Measurements from ENCODE around the gene MAPKAP1.

Gene MAPKAP1

GRCh38 chr9:125554726-125555125 lies 152.3 kb downstream of the MAPKAP1 start:
- no peaks in the 10 kb centered on the region for H3K9me2 ChIP-seq (ENCODE audit: low read depth, low read length)
- no peak overlapping the region for H3K4me2 ChIP-seq (ENCODE audit: low read length)
- H3K4me3 ChIP-seq (ENCODE audit: low read depth, low read length, poor library complexity, severe bottlenecking): no peak overlapping the region
- H2AFZ ChIP-seq (ENCODE audit: low read length): no peak overlapping the region
- H4K20me1 ChIP-seq (ENCODE audit: insufficient read depth, low read length): no peaks in the 10 kb centered on the region
- H3K9ac ChIP-seq (ENCODE audit: low read length): no peak overlapping the region
- H3K79me2 ChIP-seq (ENCODE audit: insufficient read depth, low read length): no peaks in the 10 kb centered on the region
- no peaks in the 10 kb centered on the region for H3K27me3 ChIP-seq (ENCODE audit: insufficient read depth, low read length)
- TF ChIP-seq EZH2 (IDR thresholded peaks at IDR 0.05; ENCODE audit: borderline replicate concordance, low read length): no peak
- TF ChIP-seq CTCF (IDR thresholded peaks at IDR 0.05; ENCODE audit: low read length): no peak
- no peaks in the 10 kb centered on the region; the same call in 1 of the 2 replicates for H3K36me3 ChIP-seq (ENCODE audit: insufficient read depth, low read length)
- no peaks in the 10 kb centered on the region for H3F3A ChIP-seq (ENCODE audit: insufficient read depth, low read length)
- no peaks in the 10 kb centered on the region for H3K4me1 ChIP-seq (ENCODE audit: insufficient read depth, low read length, severe bottlenecking)
- H3K9me3 ChIP-seq (ENCODE audit: low read length): no peaks in the 10 kb centered on the region
- H3K27ac ChIP-seq (ENCODE audit: low read depth, low read length, poor library complexity, severe bottlenecking): no peak overlapping the region

- H3K79me2 ChIP-seq (ENCODE audit: insufficient read depth, low read length): no peaks in the 10 kb centered on the region
- H3K4me1 ChIP-seq (ENCODE audit: insufficient read depth, low read length, severe bottlenecking): no peaks in the 10 kb centered on the region
- no peaks in the 10 kb centered on the region for H3K27me3 ChIP-seq (ENCODE audit: insufficient read depth, low read length)
- no peak overlapping the region for H3K4me2 ChIP-seq (ENCODE audit: low read length)
- no peak overlapping the region for H3K27ac ChIP-seq (ENCODE audit: low read depth, low read length, poor library complexity, severe bottlenecking)
- no peak overlapping the region for H3K4me3 ChIP-seq (ENCODE audit: low read depth, low read length, poor library complexity, severe bottlenecking)
- H3K9me2 ChIP-seq (ENCODE audit: low read depth, low read length): no peaks in the 10 kb centered on the region
- no peaks in the 10 kb centered on the region for H3F3A ChIP-seq (ENCODE audit: insufficient read depth, low read length)
- no peaks in the 10 kb centered on the region for H3K36me3 ChIP-seq (ENCODE audit: insufficient read depth, low read length)
- no peaks in the 10 kb centered on the region for H3K9me3 ChIP-seq (ENCODE audit: low read length)
- no peak overlapping the region for H2AFZ ChIP-seq (ENCODE audit: low read length)
- no peaks in the 10 kb centered on the region for H4K20me1 ChIP-seq (ENCODE audit: insufficient read depth, low read length)
- no peak overlapping the region for H3K9ac ChIP-seq (ENCODE audit: low read length)
- TF ChIP-seq EZH2 (IDR thresholded peaks at IDR 0.05; ENCODE audit: borderline replicate concordance, low read length): no peak
Observed at GRCh38 chr9:125551781-125552180, 155.2 kb downstream of the MAPKAP1 start.

GRCh38 chr9:125549891-125550885 lies 156.8 kb downstream of the MAPKAP1 start:
- Histone ChIP-seq H3K4me1 (ENCODE audit: insufficient read depth, low read length, severe bottlenecking) (no peaks in the 10 kb centered on the region), H3K9ac (ENCODE audit: low read length) (no peak overlapping the region), H3K27me3 (ENCODE audit: insufficient read depth, low read length) (no peaks in the 10 kb centered on the region), H2AFZ (ENCODE audit: low read length) (no peak overlapping the region), H3K9me2 (ENCODE audit: low read depth, low read length) (no peaks in the 10 kb centered on the region), H3K27ac (ENCODE audit: low read depth, low read length, poor library complexity, severe bottlenecking) (no peak overlapping the region), H4K20me1 (ENCODE audit: insufficient read depth, low read length) (no peaks in the 10 kb centered on the region), H3K4me2 (ENCODE audit: low read length) (no peak overlapping the region), H3K79me2 (ENCODE audit: insufficient read depth, low read length) (no peaks in the 10 kb centered on the region), H3K9me3 (ENCODE audit: low read length) (no peaks in the 10 kb centered on the region), H3F3A (ENCODE audit: insufficient read depth, low read length) (no peaks in the 10 kb centered on the region), H3K4me3 (ENCODE audit: low read depth, low read length, poor library complexity, severe bottlenecking) (no peak overlapping the region), H3K36me3 (ENCODE audit: insufficient read depth, low read length) (no peaks in the 10 kb centered on the region)
- TF ChIP-seq CTCF (IDR thresholded peaks at IDR 0.05; ENCODE audit: low read length) (no peak), EZH2 (IDR thresholded peaks at IDR 0.05; ENCODE audit: borderline replicate concordance, low read length) (no peak)
